AG04450 (cell line): ENCODE measurements around the gene CACHD1. TPM values are rescaled to one million over a fixed set of nuclear protein-coding genes. Genes with fewer than 3 reads are reported as not detected.
A peak's percentile ranks its signal among the peaks of the same experiment; 100 is the strongest.

ENCODE experiments used
- CTCF ChIA-PET: fragments of 300-600, 350-600 bp; formaldehyde crosslinking; extraction: SDS; loops from one replicate; lab custom pipeline; 2022; ENCODE audit warnings: antibody characterized with exemption, inconsistent platforms; lab: Charles Lee
- POLR2A ChIA-PET: fragments of 350-600 bp; formaldehyde crosslinking; extraction: SDS; loops from one replicate; lab custom pipeline; 2021; ENCODE audit warnings: antibody characterized with exemption, inconsistent platforms; lab: Yijun Ruan, JAX
- DNase-seq: peaks from one replicate; pipeline ENCODE4 v3.0.0-alpha.2; 2011; ENCODE audit warnings: low read depth, low spot score
- H3K27ac ChIP-seq: one replicate; pipeline ENCODE4 v1.5.1; 2012; ENCODE audit warnings: low read depth, low read length, control low read depth
- H3K27me3 ChIP-seq: one replicate; pipeline ENCODE4 v1.6.0; 2012; ENCODE audit warnings: low read length; ENCODE audit not compliant: control insufficient read depth, insufficient read depth
- H3K4me3 ChIP-seq: 2 replicates; pipeline ENCODE4 v1.5.1; 2011; ENCODE audit warnings: mild to moderate bottlenecking, low read depth, low read length, control low read depth
- H3K9me3 ChIP-seq: 2 replicates; pipeline ENCODE4 v1.5.1; 2012; ENCODE audit warnings: low read length; ENCODE audit not compliant: control insufficient read depth, insufficient read depth
- CTCF ChIP-seq: IDR thresholded peaks from 2 replicates; pipeline ENCODE4 v1.5.1; 2011; ENCODE audit warnings: low read depth, low read length, control low read depth, inconsistent platforms
- polyA plus RNA-seq: library from polyadenylated mRNA; depleted of rRNA; stranded (reverse); fragments of >200 nt; gene quantifications from 2 replicates; pipeline ENCODE4 v1.2.3, GENCODE V29; 2011

Gene CACHD1
- polyA plus RNA-seq, 1 experiment = 3.5 TPM

GRCh38 chr1:64459743-64460142 lies 10.2 kb upstream of the CACHD1 start:
- H3K27ac ChIP-seq = no peak overlapping the region
- no peaks in the 10 kb centered on the region for H3K9me3 ChIP-seq
- H3K4me3 ChIP-seq = no peak overlapping the region
- H3K27me3 ChIP-seq = peaks cover under 1% of the 10 kb centered on the region
- no peak for DNase-seq
- POLR2A ChIA-PET = no interaction called here
- TF ChIP-seq CTCF = no peak
- CTCF ChIA-PET = no interaction called here

- no peak overlapping the region for H3K4me3 ChIP-seq
- DNase-seq = no peak
- no peak for TF ChIP-seq CTCF
- CTCF ChIA-PET = no interaction called here
- peaks cover 16% of the 10 kb centered on the region for H3K27me3 ChIP-seq
- no peaks in the 10 kb centered on the region; the same call in 1 of the 2 replicates for H3K9me3 ChIP-seq
- POLR2A ChIA-PET = no interaction called here
- H3K27ac ChIP-seq = no peak overlapping the region
These were observed 3.9 kb upstream of the CACHD1 start for GRCh38 chr1:64466033-64466432.

GRCh38 chr1:64469116-64469976 lies 583 bp upstream of the CACHD1 start:
- TF ChIP-seq CTCF = no peak
- ChIA-PET POLR2A (no interaction called here), CTCF (interaction anchor here (0.6 to 1.0 kb wide), 2 partner anchors 28 to 354 kb away, joined by 3 read pairs; no protein-coding TSS in a partner anchor)
- no peak for DNase-seq
- Histone ChIP-seq H3K27ac (no peak overlapping the region), H3K4me3 (peak overlapping the region; percentile 67), H3K9me3 (no peaks in the 10 kb centered on the region; the same call in 1 of the 2 replicates), H3K27me3 (peaks cover 16% of the 10 kb centered on the region)

GRCh38 chr1:64470665-64471217 lies 812 bp downstream of the CACHD1 start:
- peaks cover 13% of the 10 kb centered on the region for H3K27me3 ChIP-seq
- no peaks in the 10 kb centered on the region; the same call in 1 of the 2 replicates for H3K9me3 ChIP-seq
- POLR2A ChIA-PET = no interaction called here
- TF ChIP-seq CTCF = no peak
- no peak overlapping the region for H3K27ac ChIP-seq
- CTCF ChIA-PET = no interaction called here
- peak overlapping the region; percentile 67 for H3K4me3 ChIP-seq
- DNase-seq = no peak
